ENCODE data around the gene ICE1.
"Not testable (repeated sequence)": the region's sequence is repeated elsewhere in the genome, so short reads cannot be mapped to it uniquely, and the experiment has no call there.

ICE1 gene

GRCh38 chr5:5395093-5395492 is 27.4 kb upstream of the ICE1 start:
- not testable (repeated sequence) for DNase-seq (ENCODE audit: low read depth in 2 of 3, low spot score in 1 of 3)

- DNase-seq (ENCODE audit: low read depth in 2 of 3, low spot score in 1 of 3), result no peak
Measured at GRCh38 chr5:5398071-5398470, 24.4 kb upstream of the ICE1 start.

- no peak for DNase-seq (ENCODE audit: low read depth in 2 of 3, low spot score in 1 of 3)
Measured at GRCh38 chr5:5401095-5401494, 21.4 kb upstream of the ICE1 start.

GRCh38 chr5:5403741-5404140 is 18.7 kb upstream of the ICE1 start:
- no peak for DNase-seq (ENCODE audit: low read depth in 2 of 3, low spot score in 1 of 3)

- no peak for DNase-seq (ENCODE audit: low read depth in 2 of 3, low spot score in 1 of 3)
Measured at GRCh38 chr5:5404381-5404780, 18.1 kb upstream of the ICE1 start.

- DNase-seq (ENCODE audit: low read depth in 2 of 3, low spot score in 1 of 3), result no peak
Measured at GRCh38 chr5:5405441-5405840, 17.0 kb upstream of the ICE1 start.

GRCh38 chr5:5407924-5408323 is 14.6 kb upstream of the ICE1 start:
- DNase-seq (ENCODE audit: low read depth in 2 of 3, low spot score in 1 of 3), result no peak

- DNase-seq (ENCODE audit: low read depth in 2 of 3, low spot score in 1 of 3), result no peak
Measured at GRCh38 chr5:5409151-5409810, 13.2 kb upstream of the ICE1 start.

- DNase-seq (ENCODE audit: low read depth in 2 of 3, low spot score in 1 of 3), result not testable (repeated sequence)
Measured at GRCh38 chr5:5413856-5414255, 8.6 kb upstream of the ICE1 start.

GRCh38 chr5:5414999-5415398 is 7.5 kb upstream of the ICE1 start:
- no peak for DNase-seq (ENCODE audit: low read depth in 2 of 3, low spot score in 1 of 3)

- DNase-seq (ENCODE audit: low read depth in 2 of 3, low spot score in 1 of 3), result no peak
Measured at GRCh38 chr5:5416733-5417132, 5.7 kb upstream of the ICE1 start.

GRCh38 chr5:5418006-5418405 is 4.5 kb upstream of the ICE1 start:
- DNase-seq (ENCODE audit: low read depth in 2 of 3, low spot score in 1 of 3), result no peak

- DNase-seq (ENCODE audit: low read depth in 2 of 3, low spot score in 1 of 3), result no peak
Measured at GRCh38 chr5:5418764-5419163, 3.7 kb upstream of the ICE1 start.

GRCh38 chr5:5419291-5420210 is 2.9 kb upstream of the ICE1 start:
- DNase-seq (ENCODE audit: low read depth in 2 of 3, low spot score in 1 of 3), result no peak

GRCh38 chr5:5420251-5420650 is 2.2 kb upstream of the ICE1 start:
- no peak for DNase-seq (ENCODE audit: low read depth in 2 of 3, low spot score in 1 of 3)

- no peak for DNase-seq (ENCODE audit: low read depth in 2 of 3, low spot score in 1 of 3)
Measured at GRCh38 chr5:5421149-5421960, 1.1 kb upstream of the ICE1 start.

- no peak for DNase-seq (ENCODE audit: low read depth in 2 of 3, low spot score in 1 of 3)
Measured at GRCh38 chr5:5422819-5423515, 490 bp downstream of the ICE1 start.

GRCh38 chr5:5423586-5423985 is 1.1 kb downstream of the ICE1 start:
- DNase-seq (ENCODE audit: low read depth in 2 of 3, low spot score in 1 of 3), result no peak

GRCh38 chr5:5424736-5425135 is 2.3 kb downstream of the ICE1 start:
- peak in 1 of 3 donors; percentile 29 for DNase-seq (ENCODE audit: low read depth in 2 of 3, low spot score in 1 of 3)

- DNase-seq (ENCODE audit: low read depth in 2 of 3, low spot score in 1 of 3), result no peak
Measured at GRCh38 chr5:5430136-5430535, 7.7 kb downstream of the ICE1 start.

Measured in stimulated activated CD4-positive, alpha-beta T cell treated with anti-CD3 and anti-CD28 coated beads, Interleukin-12 subunit alpha, Interleukin-12 subunit beta, amount 100 ng/mL, for 48 hours (primary cell).